A549 (cell line): ENCODE data around the gene SLC11A2. TPM values are rescaled to one million over a fixed set of nuclear protein-coding genes. Genes with fewer than 3 reads are reported as not detected.

Experiments
- ATAC-seq, 2 experiments: fragments of 200-7000 bp in 1 of 2; fragments of >200 bp in 1 of 2; cut with Nextera tagmentation in 1 of 2; cut with Tn5 transposase in 1 of 2; 3 replicates each; pipeline versions ENCODE4 v1.8.0 to v1.9.1; 2018 to 2020; ENCODE audit warnings: mild to moderate bottlenecking in 1 of 2, moderate library complexity in 1 of 2
- CTCF ChIA-PET: fragments of 300-600 bp; sonication (Branson Sonifier 250); formaldehyde crosslinking; extraction: SDS; loops from one replicate; lab custom pipeline; 2021; ENCODE audit warnings: antibody characterized with exemption, inconsistent platforms; lab: Yijun Ruan, JAX
- POLR2A ChIA-PET: fragments of 350-600 bp; formaldehyde crosslinking; extraction: SDS; loops from one replicate; lab custom pipeline; 2021; ENCODE audit warnings: antibody characterized with exemption, inconsistent platforms; lab: Yijun Ruan, JAX
- DNase-seq, 2 experiments: peaks; one replicate each; pipeline versions ENCODE4 v3.0.0 to v3.0.0-alpha.2; 2011 to 2016; ENCODE audit warnings: low read depth in 1 of 2, low spot score in 1 of 2
- FAIRE-seq: peaks from 2 replicates; lab custom pipeline; 2011; peaks lifted over from hg19 to GRCh38; lab: Jason Lieb, UNC
- H3K27ac ChIP-seq, 2 experiments: fragments of >200 bp; sonication (Bioruptor Twin); formaldehyde crosslinking; 3 replicates each; pipeline ENCODE4 v1.5.1; 2016 to 2017
- H3K4me1 ChIP-seq: fragments of >200 bp; sonication (Bioruptor Twin); formaldehyde crosslinking; 3 replicates; pipeline ENCODE4 v1.6.1; 2016
- H3K4me2 ChIP-seq: fragments of >200 bp; sonication (Bioruptor Twin); formaldehyde crosslinking; 3 replicates; pipeline ENCODE4 v1.6.1; 2016
- H3K4me3 ChIP-seq: fragments of >200 bp; sonication (Bioruptor Twin); formaldehyde crosslinking; 3 replicates; pipeline ENCODE4 v1.5.1; 2016
- H3K9me3 ChIP-seq: fragments of >200 bp; sonication (Bioruptor Twin); formaldehyde crosslinking; 3 replicates; pipeline ENCODE4 v1.6.1; 2016
- BCL3 ChIP-seq: fragments of >200 bp; sonication (Bioruptor Twin); formaldehyde crosslinking; IDR thresholded peaks from 3 replicates; pipeline ENCODE4 v1.6.1; 2016
- BHLHE40 ChIP-seq: IDR thresholded peaks from 2 replicates; pipeline ENCODE4 v1.6.1; 2012; ENCODE audit warnings: low read depth, low read length, inconsistent platforms
- CBX2 ChIP-seq: fragments of 200-600 bp; sonication (generic); IDR thresholded peaks from 2 replicates; pipeline ENCODE4 v1.6.1; 2016; ENCODE audit warnings: low read depth, mild to moderate bottlenecking, borderline replicate concordance
- CBX8 ChIP-seq: fragments of 200-600 bp; sonication (generic); IDR thresholded peaks from 2 replicates; pipeline ENCODE4 v1.6.1; 2016
- CHD4 ChIP-seq: fragments of 200-600 bp; sonication (generic); IDR thresholded peaks from 2 replicates; pipeline ENCODE4 v1.6.1; 2016; ENCODE audit warnings: antibody characterized with exemption, mild to moderate bottlenecking, borderline replicate concordance
- FOSL2 ChIP-seq, 2 experiments: fragments of 450-650 bp in 1 of 2; fragments of >200 bp in 1 of 2; sonication (Bioruptor Twin) in 1 of 2; formaldehyde crosslinking; IDR thresholded peaks; 2 replicates each; pipeline versions ENCODE4 v1.5.0 to v1.6.1; 2016 to 2020; ENCODE audit warnings: mild to moderate bottlenecking in 1 of 2, moderate library complexity in 1 of 2
- HMGXB4 ChIP-seq: fragments of 250-450 bp; sonication (Bioruptor Pico); IDR thresholded peaks from 2 replicates; pipeline ENCODE4 v1.5.0; 2021; ENCODE audit warnings: mild to moderate bottlenecking, moderate library complexity, borderline replicate concordance
- KDM1A ChIP-seq: fragments of 200-600 bp; sonication (generic); IDR thresholded peaks from 2 replicates; pipeline ENCODE4 v1.6.1; 2016; ENCODE audit warnings: low read depth, mild to moderate bottlenecking
- MAFK ChIP-seq: fragments of 450-650 bp; IDR thresholded peaks from 2 replicates; pipeline ENCODE4 v1.6.1; 2014; ENCODE audit not compliant: partially characterized antibody
- NFE2L2 ChIP-seq: fragments of 150-350 bp; conservative IDR thresholded peaks from 2 replicates; pipeline ENCODE4 v1.6.1; 2014; ENCODE audit warnings: low read length
- PBX3 ChIP-seq: IDR thresholded peaks from 2 replicates; pipeline ENCODE4 v1.6.1; 2012
- REST ChIP-seq: fragments of 200-600 bp; sonication (generic); IDR thresholded peaks from 2 replicates; pipeline ENCODE4 v1.6.1; 2016; ENCODE audit warnings: antibody characterized with exemption, mild to moderate bottlenecking, moderate library complexity
- RFX5 ChIP-seq: fragments of 450-650 bp; IDR thresholded peaks from 2 replicates; pipeline ENCODE4 v1.7.1; 2014; ENCODE audit warnings: antibody characterized with exemption, mild to moderate bottlenecking, moderate library complexity
- SMC3 ChIP-seq: fragments of >200 bp; sonication (Bioruptor Twin); formaldehyde crosslinking; IDR thresholded peaks from 3 replicates; pipeline ENCODE4 v1.6.1; 2018; ENCODE audit warnings: inconsistent platforms
- TP53 ChIP-seq: fragments of 250-450 bp; sonication (Bioruptor Pico); IDR thresholded peaks from 2 replicates; pipeline ENCODE4 v1.5.0; 2021; ENCODE audit warnings: mild to moderate bottlenecking, moderate library complexity
- whole genome bisulfite sequencing: methylation state at CpG from one replicate; pipeline ENCODE4 v1.1.6; 2017; ENCODE audit errors: missing lambda C conversion rate; 5-methylcytosine and 5-hydroxymethylcytosine counted together
- polyA plus RNA-seq, 4 experiments: library from polyadenylated mRNA; depleted of rRNA in 3 of 4; stranded (reverse); fragments of >200 nt; fragmentation: RNase III in 1 of 4; extraction: RNeasy Plus Mini Kit Qiagen cat#74134 plus additional on column Dnase treatment in 1 of 4; gene quantifications; 2 replicates in 3 of 4; 3 replicates in 1 of 4; pipeline ENCODE4 v1.2.3, GENCODE V29; 2011 to 2017

SLC11A2 gene
- polyA plus RNA-seq, 2 of the 4 experiments (the other 2 are of a cell fraction), result 30.8 to 80.7 TPM

GRCh38 chr12:51011955-51012354, 14.2 kb downstream of the SLC11A2 start (continued):
- TF ChIP-seq KDM1A, result no peak

- no peak for ATAC-seq
- Histone ChIP-seq H3K4me3 (no peak overlapping the region), H3K27ac (no peak overlapping the region), H3K9me3 (no peaks in the 10 kb centered on the region)
- TF ChIP-seq RFX5 (no peak), FOSL2 (IDR thresholded peaks at IDR 0.05) (no peak), FOSL2 (CRISPR knock-in tag; IDR thresholded peaks at IDR 0.05) (no peak)
- TF ChIP-seq, all 56 proteins: peak for 0
- 92% methylated on average over 8 of the region's 8 CpGs for WGBS
- H3K4me2 ChIP-seq, result no peak overlapping the region
- POLR2A ChIA-PET, result no interaction called here
- FAIRE-seq (no peak), DNase-seq (no peak)
- H3K4me1 ChIP-seq, result no peaks in the 10 kb centered on the region
- CTCF ChIA-PET, result interaction anchor here (0.6 to 2.0 kb wide), 5 partner anchors 9 to 585 kb away, joined by 3 to 5 read pairs (median 4); no protein-coding TSS in a partner anchor
Observed at GRCh38 chr12:51009056-51009440, 17.1 kb downstream of the SLC11A2 start.

GRCh38 chr12:51008329-51009055, 17.7 kb downstream of the SLC11A2 start:
- ChIA-PET CTCF (interaction anchor here (0.9 to 2.0 kb wide), 4 partner anchors 10 to 242 kb away, joined by 3 to 8 read pairs (median 4); no protein-coding TSS in a partner anchor), POLR2A (no interaction called here)
- DNase-seq (no peak), ATAC-seq (no peak), FAIRE-seq (no peak)
- H3K9me3 ChIP-seq, result no peaks in the 10 kb centered on the region
- TF ChIP-seq PBX3, result no peak
- no peak for TF ChIP-seq BHLHE40
- no peak for TF ChIP-seq MAFK
- no peak for TF ChIP-seq RFX5
- no peak for TF ChIP-seq CHD4
- TF ChIP-seq CBX2, result no peak
- no peak for TF ChIP-seq REST
- no peak for TF ChIP-seq HMGXB4 (CRISPR knock-in tag)
- TF ChIP-seq NFE2L2, result no peak
- no peak for TF ChIP-seq SMC3
- no peak for TF ChIP-seq CBX8
- TF ChIP-seq TP53 (CRISPR knock-in tag), result no peak
- no peak for TF ChIP-seq BCL3
- no peaks in the 10 kb centered on the region for H3K4me1 ChIP-seq
- H3K4me2 ChIP-seq, result no peak overlapping the region
- no peak overlapping the region for H3K4me3 ChIP-seq
- WGBS, result 88% methylated on average over 1 of the region's 1 CpG
- H3K27ac ChIP-seq, result no peak overlapping the region
